ENCODE measurements around the gene KDM2B. TPM values are rescaled to one million over a fixed set of nuclear protein-coding genes. Genes with fewer than 3 reads are reported as not detected.

Gene KDM2B
- polyA plus RNA-seq, 1 donor (not counting 4 experiments of a cell fraction or from before 2014, with no cell fraction given), result 10.3 TPM

DNA sequence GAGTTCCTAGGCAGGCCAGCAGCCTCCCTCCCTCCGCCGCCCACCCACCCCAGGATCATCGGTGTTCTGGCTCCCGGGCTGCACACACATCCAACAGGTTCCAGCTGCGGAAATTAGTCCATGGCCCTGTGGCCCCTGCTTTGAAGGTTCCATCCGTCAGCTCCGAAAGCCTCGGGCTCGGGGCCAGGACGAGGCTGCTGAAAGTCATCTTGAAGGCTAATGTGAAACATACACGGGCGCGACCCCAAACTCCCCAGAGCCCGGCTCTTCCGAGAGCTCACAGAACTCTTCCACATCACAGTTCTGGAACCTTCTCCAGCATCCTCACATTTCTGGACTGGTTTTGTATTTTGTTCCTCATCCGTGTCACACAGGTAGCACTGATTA is 19.8 kb downstream of the KDM2B start:
- Histone ChIP-seq H3K27me3 (ENCODE audit: control insufficient read depth, extremely low read depth, insufficient read depth, low read length) (no peaks in the 10 kb centered on the region), H2AFZ (ENCODE audit: control insufficient read depth, low read length) (no peak overlapping the region), H3K4me1 (ENCODE audit: control insufficient read depth, extremely low read depth, insufficient read depth, low read length) (no peaks in the 10 kb centered on the region), H3K79me2 (ENCODE audit: control insufficient read depth, insufficient read depth, low read length) (no peaks in the 10 kb centered on the region), H3K4me3 (ENCODE audit: control insufficient read depth in 2 of 3, extremely low read depth in 1 of 3, insufficient read depth in 2 of 3, low read depth in 1 of 3, low read length in 3 of 3) (no peak overlapping the region), H3K27ac (ENCODE audit: control insufficient read depth, insufficient read depth, low read length) (no peak overlapping the region), H3K9me1 (ENCODE audit: control insufficient read depth, extremely low read depth, insufficient read depth, low read length) (no peaks in the 10 kb centered on the region), H3K36me3 (ENCODE audit: control insufficient read depth in 2 of 2, extremely low read depth in 1 of 2, insufficient read depth in 2 of 2, low read length in 2 of 2) (peaks cover 0 to 4% of the 10 kb centered on the region in 2 experiments), H3K9ac (ENCODE audit: control insufficient read depth, extremely low read depth, insufficient read depth, low read length) (no peak overlapping the region), H4K20me1 (ENCODE audit: control insufficient read depth, extremely low read depth, insufficient read depth, low read length) (no peaks in the 10 kb centered on the region), H3K4me2 (ENCODE audit: control insufficient read depth, extremely low read depth, insufficient read depth, low read depth, low read length) (no peak overlapping the region), H3K9me3 (ENCODE audit: control insufficient read depth, low read depth, low read length) (no peaks in the 10 kb centered on the region)
- no peak for DNase-seq (ENCODE audit: low read depth, low spot score)
- dilution Hi-C loops (cut with MboI; ENCODE audit: extremely low pct_ligation_motif_present, low sequenced_read_pairs), result no loop called here
- TF ChIP-seq CTCF (optimal IDR thresholded peaks at IDR 0.05 in 1 of 3, IDR thresholded peaks at IDR 0.05 in 1 of 3, conservative IDR thresholded peaks at IDR 0.05 in 1 of 3; ENCODE audit: extremely low read depth in 1 of 3, insufficient read depth in 2 of 3, low read length in 3 of 3), result no peak
- TF ChIP-seq EZH2 (IDR thresholded peaks at IDR 0.05; ENCODE audit: low read length), result no peak
- FAIRE-seq, result no peak

- Histone ChIP-seq H2AFZ (ENCODE audit: control insufficient read depth, low read length) (no peak overlapping the region), H3K9me1 (ENCODE audit: control insufficient read depth, extremely low read depth, insufficient read depth, low read length) (no peaks in the 10 kb centered on the region), H3K4me3 (ENCODE audit: control insufficient read depth in 2 of 3, extremely low read depth in 1 of 3, insufficient read depth in 2 of 3, low read depth in 1 of 3, low read length in 3 of 3) (no peak overlapping the region), H3K9ac (ENCODE audit: control insufficient read depth, extremely low read depth, insufficient read depth, low read length) (no peak overlapping the region), H4K20me1 (ENCODE audit: control insufficient read depth, extremely low read depth, insufficient read depth, low read length) (no peaks in the 10 kb centered on the region), H3K79me2 (ENCODE audit: control insufficient read depth, insufficient read depth, low read length) (no peaks in the 10 kb centered on the region), H3K27me3 (ENCODE audit: control insufficient read depth, extremely low read depth, insufficient read depth, low read length) (no peaks in the 10 kb centered on the region), H3K9me3 (ENCODE audit: control insufficient read depth, low read depth, low read length) (no peaks in the 10 kb centered on the region), H3K27ac (ENCODE audit: control insufficient read depth, insufficient read depth, low read length) (no peak overlapping the region), H3K4me1 (ENCODE audit: control insufficient read depth, extremely low read depth, insufficient read depth, low read length) (no peaks in the 10 kb centered on the region), H3K36me3 (ENCODE audit: control insufficient read depth in 2 of 2, extremely low read depth in 1 of 2, insufficient read depth in 2 of 2, low read length in 2 of 2) (peaks cover 0 to 4% of the 10 kb centered on the region in 2 experiments), H3K4me2 (ENCODE audit: control insufficient read depth, extremely low read depth, insufficient read depth, low read depth, low read length) (no peak overlapping the region)
- dilution Hi-C loops (cut with MboI; ENCODE audit: extremely low pct_ligation_motif_present, low sequenced_read_pairs), result no loop called here
- FAIRE-seq, result no peak
- no peak for DNase-seq (ENCODE audit: low read depth, low spot score)
- TF ChIP-seq EZH2 (IDR thresholded peaks at IDR 0.05; ENCODE audit: low read length), result no peak
- TF ChIP-seq CTCF (optimal IDR thresholded peaks at IDR 0.05 in 1 of 3, IDR thresholded peaks at IDR 0.05 in 1 of 3, conservative IDR thresholded peaks at IDR 0.05 in 1 of 3; ENCODE audit: extremely low read depth in 1 of 3, insufficient read depth in 2 of 3, low read length in 3 of 3), result no peak
Measured at GRCh38 chr12:121560392-121561008, 20.3 kb downstream of the KDM2B start.

All from keratinocyte (primary cell).